Tibial artery (tissue), 4 donors: ENCODE results near the gene NCL.

Source experiments
- DNase-seq, 2 donors: peaks; one replicate each; pipeline ENCODE4 v3.0.0-alpha.2; 2019
- H3K27ac ChIP-seq, 2 donors: fragments of 200-600 bp; sonication (generic) in 1 of 2; 1 replicate in 1 of 2; 2 replicates in 1 of 2; pipeline ENCODE4 v1.5.1; 2018 to 2019; ENCODE audit warnings: mild to moderate bottlenecking in 1 of 2
- H3K27me3 ChIP-seq, 2 donors: fragments of 200-600 bp; sonication (generic) in 1 of 2; one replicate each; pipeline versions ENCODE4 v1.5.1 to v1.6.0; 2016 to 2019
- H3K36me3 ChIP-seq, 3 donors: fragments of 200-600 bp; sonication (generic) in 2 of 3; one replicate each; pipeline ENCODE4 v1.5.1; 2016 to 2019; ENCODE audit warnings: mild to moderate bottlenecking in 2 of 3
- H3K4me1 ChIP-seq, 4 donors: fragments of 200-600 bp; sonication (generic) in 2 of 4; 1 replicate in 3 of 4; 2 replicates in 1 of 4; pipeline ENCODE4 v1.5.1; 2016 to 2019
- H3K4me3 ChIP-seq, 2 donors: fragments of 200-600 bp; sonication (generic) in 1 of 2; 1 replicate in 1 of 2; 2 replicates in 1 of 2; pipeline ENCODE4 v1.5.1; 2018 to 2019; ENCODE audit warnings: mild to moderate bottlenecking in 2 of 2
- H3K9me3 ChIP-seq, 3 donors: fragments of 200-600 bp; sonication (generic) in 1 of 3; one replicate each; pipeline ENCODE4 v1.5.1; 2016 to 2019
- intact Hi-C: fragments of 100-400 bp; cut with DNase I; formaldehyde crosslinking; loops from one replicate; pipeline ENCODE4 v1.15.0; 2023; ENCODE audit warnings: low total_unique reads
- TF ChIP-seq, protein P1 (sequence below), 2 experiments: fragments of 200-600 bp in 1 of 2; fragments of 450-650 bp in 1 of 2; IDR thresholded peaks; one replicate each; pipeline ENCODE4 v1.5.1; 2017 to 2019; ENCODE audit warnings: antibody characterized with exemption in 2 of 2, mild to moderate bottlenecking in 1 of 2, moderate library complexity in 1 of 2

NCL gene

DNA sequence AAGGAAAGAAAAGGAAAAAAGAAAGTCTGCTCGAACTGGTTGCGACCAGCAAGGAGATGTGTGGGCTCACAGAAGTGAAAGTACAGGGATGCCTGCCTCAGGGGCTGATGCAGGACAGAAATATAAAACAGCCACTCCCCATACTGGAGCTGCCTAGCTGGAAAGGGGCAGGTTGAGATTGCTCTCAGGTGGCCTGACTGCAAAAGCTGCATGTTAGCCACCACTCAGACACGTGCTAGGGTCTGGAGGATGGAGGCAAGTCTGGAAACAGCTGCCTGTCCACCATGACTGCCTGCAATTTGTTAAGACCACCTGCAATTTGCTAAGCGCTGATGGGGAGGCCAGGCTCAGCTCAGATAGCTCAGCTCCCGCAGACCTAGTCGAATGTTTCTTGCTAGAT, 50.8 kb downstream of the NCL start:
- intact Hi-C loops = loop anchor here (5.0 to 10.0 kb wide), 3 partner anchors 119 to 309 kb away; no protein-coding TSS in a partner anchor
- no peak for DNase-seq
- TF ChIP-seq, protein P1, sequence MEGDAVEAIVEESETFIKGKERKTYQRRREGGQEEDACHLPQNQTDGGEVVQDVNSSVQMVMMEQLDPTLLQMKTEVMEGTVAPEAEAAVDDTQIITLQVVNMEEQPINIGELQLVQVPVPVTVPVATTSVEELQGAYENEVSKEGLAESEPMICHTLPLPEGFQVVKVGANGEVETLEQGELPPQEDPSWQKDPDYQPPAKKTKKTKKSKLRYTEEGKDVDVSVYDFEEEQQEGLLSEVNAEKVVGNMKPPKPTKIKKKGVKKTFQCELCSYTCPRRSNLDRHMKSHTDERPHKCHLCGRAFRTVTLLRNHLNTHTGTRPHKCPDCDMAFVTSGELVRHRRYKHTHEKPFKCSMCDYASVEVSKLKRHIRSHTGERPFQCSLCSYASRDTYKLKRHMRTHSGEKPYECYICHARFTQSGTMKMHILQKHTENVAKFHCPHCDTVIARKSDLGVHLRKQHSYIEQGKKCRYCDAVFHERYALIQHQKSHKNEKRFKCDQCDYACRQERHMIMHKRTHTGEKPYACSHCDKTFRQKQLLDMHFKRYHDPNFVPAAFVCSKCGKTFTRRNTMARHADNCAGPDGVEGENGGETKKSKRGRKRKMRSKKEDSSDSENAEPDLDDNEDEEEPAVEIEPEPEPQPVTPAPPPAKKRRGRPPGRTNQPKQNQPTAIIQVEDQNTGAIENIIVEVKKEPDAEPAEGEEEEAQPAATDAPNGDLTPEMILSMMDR (IDR thresholded peaks at IDR 0.05) = no peak
- H3K9me3 ChIP-seq = no peaks in the 10 kb centered on the region
- H3K27ac ChIP-seq = no peak overlapping the region
- H3K4me1 ChIP-seq = peaks cover 0 to 16% (median 11%) of the 10 kb centered on the region in 4 donors
- peaks cover 0 to under 1% of the 10 kb centered on the region in 2 donors for H3K27me3 ChIP-seq
- no peaks in the 10 kb centered on the region for H3K36me3 ChIP-seq
- H3K4me3 ChIP-seq = no peak overlapping the region

DNA sequence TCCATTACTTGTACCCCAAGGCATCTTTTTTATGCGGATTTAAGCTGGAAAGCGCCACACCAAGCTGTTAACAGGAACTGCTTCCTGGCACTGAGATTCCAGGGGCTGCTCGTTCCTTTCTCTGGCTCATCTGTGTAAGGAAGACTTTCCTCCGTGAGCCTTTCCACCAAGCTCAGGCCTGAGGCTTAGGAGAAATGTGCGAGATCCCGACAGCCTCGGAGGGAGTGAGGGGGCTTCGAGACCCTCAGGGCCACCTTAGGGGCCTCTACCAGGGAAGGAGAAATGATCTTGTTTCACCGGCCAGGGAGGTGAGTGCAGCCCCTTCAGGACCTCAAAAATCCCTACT, 51.7 kb downstream of the NCL start:
- TF ChIP-seq, protein P1 (IDR thresholded peaks at IDR 0.05) = no peak
- DNase-seq = no peak
- intact Hi-C loops = loop anchor here (5.0 to 10.0 kb wide), 3 partner anchors 118 to 308 kb away; no protein-coding TSS in a partner anchor
- Histone ChIP-seq H3K27me3 (no peaks in the 10 kb centered on the region), H3K9me3 (no peaks in the 10 kb centered on the region), H3K4me1 (peaks cover 0 to 16% (median 11%) of the 10 kb centered on the region in 4 donors), H3K4me3 (peak overlapping the region; percentile 62 to 64), H3K36me3 (no peaks in the 10 kb centered on the region), H3K27ac (peak overlapping the region; percentile 74)

DNA sequence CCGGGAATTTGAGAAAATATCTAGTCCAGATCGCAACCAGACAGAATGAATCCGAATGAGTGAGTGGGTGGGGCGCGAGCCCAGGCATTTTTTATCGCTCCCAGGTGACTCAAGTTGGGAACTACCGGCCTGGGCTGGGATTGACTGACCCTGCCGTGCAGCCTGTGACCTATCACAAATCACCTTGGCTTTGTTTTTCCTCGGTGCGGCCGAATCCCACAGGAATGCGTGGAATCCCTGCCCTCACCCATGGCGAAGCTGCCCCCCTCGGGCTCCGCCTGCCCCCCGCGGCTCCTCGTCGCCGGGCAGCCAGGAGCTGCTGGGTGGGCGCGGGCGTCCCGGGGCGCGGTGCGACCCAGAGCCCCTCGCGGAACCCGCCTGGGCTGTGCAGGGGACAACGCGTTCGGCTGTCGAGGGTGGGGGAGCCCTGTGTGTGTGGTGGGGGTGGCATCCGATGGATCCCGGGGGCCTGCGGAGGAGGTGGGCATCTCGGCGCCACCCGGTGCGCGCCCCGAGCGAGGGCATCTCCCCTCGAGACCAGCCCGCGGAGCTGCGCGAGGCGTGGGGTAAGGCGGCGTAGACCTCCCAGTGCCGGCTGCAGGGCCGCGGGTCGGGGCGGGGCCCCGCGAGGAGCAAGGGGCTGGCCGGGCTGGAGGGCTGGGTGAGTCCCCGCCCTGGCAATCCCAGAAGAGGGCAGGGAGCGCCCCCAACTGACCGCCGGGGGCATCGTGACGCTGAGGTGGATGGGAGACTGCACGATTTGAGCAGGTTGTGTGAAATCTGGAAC, 52.3 kb downstream of the NCL start:
- H3K27ac ChIP-seq = peak overlapping the region; percentile 74
- H3K4me1 ChIP-seq = peaks cover 0 to 16% (median 11%) of the 10 kb centered on the region in 4 donors
- intact Hi-C loops = loop anchor here (5.0 to 10.0 kb wide), 3 partner anchors 117 to 307 kb away; no protein-coding TSS in a partner anchor
- TF ChIP-seq, protein P1 (IDR thresholded peaks at IDR 0.05) = peak; percentile 84 to 93
- H3K9me3 ChIP-seq = no peaks in the 10 kb centered on the region
- peak; percentile 85 to 91 for DNase-seq
- no peaks in the 10 kb centered on the region for H3K27me3 ChIP-seq
- peak overlapping the region; percentile 62 to 64 for H3K4me3 ChIP-seq
- no peaks in the 10 kb centered on the region for H3K36me3 ChIP-seq

DNA sequence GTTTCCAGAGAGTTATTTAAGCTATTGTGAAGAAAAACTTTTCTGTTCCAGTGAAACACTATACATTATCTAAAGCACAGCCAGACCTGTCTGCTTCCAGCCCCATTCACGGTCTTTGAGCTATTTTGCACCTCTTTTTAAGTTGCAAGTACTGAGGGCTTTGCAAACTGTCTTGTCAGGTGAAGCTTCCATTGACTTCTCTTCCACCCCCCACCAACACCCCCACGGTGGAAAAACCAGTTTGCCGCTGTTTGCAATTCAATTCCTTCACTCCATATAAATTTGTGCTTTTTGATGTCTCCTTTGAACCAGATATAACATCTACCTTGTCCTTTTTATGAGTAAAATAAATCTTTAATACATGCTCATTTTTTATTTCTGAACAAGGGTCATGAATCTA, 53.0 kb downstream of the NCL start:
- Histone ChIP-seq H3K27ac (peak overlapping the region in 1 of 2 donors; percentile 74), H3K4me1 (peaks cover 0 to 16% (median 12%) of the 10 kb centered on the region in 4 donors), H3K36me3 (no peaks in the 10 kb centered on the region), H3K9me3 (no peaks in the 10 kb centered on the region), H3K4me3 (no peak overlapping the region), H3K27me3 (no peaks in the 10 kb centered on the region)
- no peak for DNase-seq
- intact Hi-C loops = loop anchor here (5.0 to 10.0 kb wide), 3 partner anchors 116 to 306 kb away; no protein-coding TSS in a partner anchor
- TF ChIP-seq, protein P1 (IDR thresholded peaks at IDR 0.05) = no peak

DNA sequence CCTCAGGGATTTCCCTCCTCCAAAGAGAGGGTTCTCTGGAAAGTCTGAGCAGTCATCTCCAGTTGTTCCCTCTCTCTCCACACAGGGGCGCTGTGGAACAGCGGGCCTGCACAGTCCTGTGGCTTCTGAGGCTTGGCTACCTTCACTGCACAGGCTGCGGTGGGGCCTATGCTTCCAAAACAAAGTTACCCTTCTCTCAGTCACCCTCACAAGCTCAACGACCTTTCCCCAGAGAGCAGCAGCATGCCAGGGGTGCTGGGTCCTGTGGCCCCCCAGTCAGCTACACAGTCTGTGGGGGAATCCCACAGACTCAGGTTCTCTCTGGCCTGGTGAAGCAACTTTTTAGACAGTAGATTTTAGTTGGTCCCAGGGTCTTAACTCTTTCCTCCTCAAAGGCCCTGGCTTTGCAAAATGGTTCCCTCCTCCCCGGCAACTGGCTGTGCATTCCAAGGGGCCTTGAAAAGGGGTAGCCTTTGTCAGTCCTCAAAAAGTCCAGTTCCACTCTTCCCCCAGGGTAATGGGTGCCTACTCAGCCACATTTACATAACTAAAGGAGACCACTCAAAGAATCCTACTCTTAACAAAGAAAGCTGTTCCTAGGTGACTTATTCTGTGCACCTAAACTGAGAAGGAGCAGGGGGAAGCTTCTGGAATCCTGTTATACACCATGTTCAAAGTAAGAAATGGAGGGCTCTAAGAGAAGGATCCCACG, 53.8 kb downstream of the NCL start:
- no peak for DNase-seq
- H3K4me1 ChIP-seq = peaks cover 0 to 20% (median 14%) of the 10 kb centered on the region in 4 donors
- no peaks in the 10 kb centered on the region for H3K9me3 ChIP-seq
- TF ChIP-seq, protein P1 (IDR thresholded peaks at IDR 0.05) = no peak
- no peak overlapping the region for H3K4me3 ChIP-seq
- H3K27me3 ChIP-seq = no peaks in the 10 kb centered on the region
- intact Hi-C loops = loop anchor here (5.0 to 10.0 kb wide), 3 partner anchors 116 to 306 kb away; no protein-coding TSS in a partner anchor
- H3K36me3 ChIP-seq = no peaks in the 10 kb centered on the region
- H3K27ac ChIP-seq = no peak overlapping the region
